Measurements from ENCODE around the gene AREG.

The AREG gene

GRCh38 chr4:74466242-74466641, 21.3 kb downstream of the AREG start:
- no peak for DNase-seq

- DNase-seq: no peak
Observed at GRCh38 chr4:74471264-74471663, 26.3 kb downstream of the AREG start.

- no peak for DNase-seq
Observed at GRCh38 chr4:74473155-74473811, 28.3 kb downstream of the AREG start.

GRCh38 chr4:74474345-74475090, 29.6 kb downstream of the AREG start:
- DNase-seq: no peak

- DNase-seq: no peak
Observed at GRCh38 chr4:74475091-74475800, 30.3 kb downstream of the AREG start.

GRCh38 chr4:74475946-74476345, 31.0 kb downstream of the AREG start:
- no peak for DNase-seq

- DNase-seq: no peak
Observed at GRCh38 chr4:74479009-74479408, 34.1 kb downstream of the AREG start.

- no peak for DNase-seq
Observed at GRCh38 chr4:74480267-74480666, 35.3 kb downstream of the AREG start.

GRCh38 chr4:74481891-74482609, 37.1 kb downstream of the AREG start:
- no peak for DNase-seq

GRCh38 chr4:74483226-74483911, 38.4 kb downstream of the AREG start:
- no peak for DNase-seq

- no peak for DNase-seq
Observed at GRCh38 chr4:74486905-74487304, 42.0 kb downstream of the AREG start.

- no peak for DNase-seq
Observed at GRCh38 chr4:74487771-74488170, 42.8 kb downstream of the AREG start.

- no peak for DNase-seq
Observed at GRCh38 chr4:74490736-74491135, 45.8 kb downstream of the AREG start.

GRCh38 chr4:74499986-74500781, 55.2 kb downstream of the AREG start:
- DNase-seq: no peak

- no peak for DNase-seq
Observed at GRCh38 chr4:74501579-74501978, 56.6 kb downstream of the AREG start.

- DNase-seq: no peak
Observed at GRCh38 chr4:74503580-74503979, 58.6 kb downstream of the AREG start.

- DNase-seq: peak; percentile 52
Observed at GRCh38 chr4:74504212-74504611, 59.3 kb downstream of the AREG start.
